HG02852 (cell line): ENCODE measurements around the gene RBMS1.
A peak's percentile ranks its signal among the peaks of the same experiment; 100 is the strongest.

Source experiments
- ATAC-seq: cut with Tn5 transposase; IDR thresholded peaks from one replicate; pipeline ENCODE4 v1.9.1; 2021; ENCODE audit warnings: mild to moderate bottlenecking, moderate library complexity; ENCODE audit not compliant: unreplicated experiment

The RBMS1 gene

DNA sequence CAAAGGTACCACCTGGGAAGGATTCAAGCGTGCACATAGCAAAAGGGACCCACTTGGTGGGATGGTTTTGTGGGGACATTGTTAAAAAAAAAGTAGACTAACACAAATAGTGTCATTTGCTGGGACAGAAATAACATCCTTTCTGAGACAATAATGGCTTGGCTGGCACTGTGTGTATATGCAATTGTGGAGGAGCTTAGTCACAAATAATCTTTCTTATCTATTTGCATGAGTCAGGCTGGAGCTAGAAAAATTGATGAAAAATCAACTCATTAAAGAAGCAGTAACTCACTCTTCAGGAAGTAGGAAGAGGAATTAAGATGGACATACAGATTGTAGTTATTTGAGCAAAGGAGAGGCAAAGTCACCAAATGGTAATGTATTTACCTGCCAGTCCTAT lies 264.0 kb downstream of the RBMS1 start:
- no peak for ATAC-seq

- no peak for ATAC-seq
Measured at GRCh38 chr2:160228141-160228917, 265.3 kb downstream of the RBMS1 start.

DNA sequence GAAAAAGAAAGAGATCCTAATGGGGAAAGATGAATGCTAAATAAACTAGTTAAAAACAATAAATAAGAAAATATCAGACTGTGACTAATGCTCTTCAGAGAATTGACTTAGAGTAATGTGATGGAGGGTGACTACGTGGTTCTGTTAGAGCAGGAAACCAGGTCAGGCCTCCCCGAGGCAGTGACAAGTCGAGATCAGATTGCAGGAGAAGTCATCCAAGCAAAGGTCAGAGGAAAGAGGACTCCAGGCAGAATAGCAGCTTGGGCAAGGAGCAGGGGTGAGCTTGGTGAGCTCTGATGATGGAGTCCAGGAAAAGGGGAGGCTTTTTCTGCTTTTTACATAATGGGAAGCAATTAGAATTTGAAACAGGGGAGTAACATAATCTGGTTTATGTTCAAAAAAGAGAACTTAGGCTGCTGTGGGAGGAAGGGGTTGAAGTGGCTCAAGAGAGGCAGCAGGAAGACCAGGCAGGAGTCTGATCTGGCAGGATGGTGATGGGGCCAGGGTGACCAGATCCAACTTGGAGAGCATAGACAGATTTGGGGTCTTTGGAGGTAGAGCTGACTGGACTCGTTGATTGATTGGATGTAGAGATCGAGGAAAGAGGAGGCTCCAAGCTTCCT lies 266.2 kb downstream of the RBMS1 start:
- no peak for ATAC-seq

DNA sequence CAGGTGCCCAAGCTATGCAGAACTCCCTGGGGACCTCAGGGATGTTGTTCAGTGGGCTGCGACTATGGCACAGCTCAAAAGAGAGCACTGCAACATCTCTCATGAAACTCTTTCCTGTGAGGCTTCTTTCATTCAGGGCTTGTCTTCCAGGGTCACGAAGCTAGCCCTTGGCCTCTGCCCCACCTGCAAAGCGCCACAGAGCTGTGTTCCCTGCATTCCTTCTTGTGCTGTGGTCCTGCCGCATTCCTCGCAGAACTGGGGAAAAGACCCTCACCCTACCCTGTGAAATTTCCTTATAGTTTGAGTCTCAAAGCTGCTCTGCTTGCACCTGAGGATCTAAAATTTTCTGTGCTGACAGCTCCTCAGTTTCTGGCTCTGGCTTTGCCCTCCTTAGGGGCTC lies 267.2 kb downstream of the RBMS1 start:
- no peak for ATAC-seq

GRCh38 chr2:160225722-160226121 lies 267.9 kb downstream of the RBMS1 start:
- ATAC-seq: no peak

DNA sequence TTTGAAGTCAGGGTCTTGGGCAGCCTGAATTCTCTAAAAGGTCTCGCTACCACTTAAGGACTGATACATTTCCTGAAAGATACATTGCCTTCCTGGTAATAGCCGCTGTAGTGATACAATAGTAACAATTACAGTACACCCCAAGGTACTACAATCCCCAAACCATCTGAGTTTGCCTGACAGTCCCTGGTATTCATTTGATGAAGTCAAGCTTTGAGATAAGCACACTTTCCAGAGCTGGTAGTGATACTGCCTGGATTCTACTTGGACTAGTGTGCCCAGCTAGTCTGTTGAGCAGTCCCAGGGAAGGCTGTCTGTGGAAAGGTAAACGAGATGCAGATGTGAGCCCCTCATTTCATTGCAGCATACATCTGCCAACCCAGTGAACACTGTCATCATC lies 269.1 kb downstream of the RBMS1 start:
- peak; percentile 20 for ATAC-seq

DNA sequence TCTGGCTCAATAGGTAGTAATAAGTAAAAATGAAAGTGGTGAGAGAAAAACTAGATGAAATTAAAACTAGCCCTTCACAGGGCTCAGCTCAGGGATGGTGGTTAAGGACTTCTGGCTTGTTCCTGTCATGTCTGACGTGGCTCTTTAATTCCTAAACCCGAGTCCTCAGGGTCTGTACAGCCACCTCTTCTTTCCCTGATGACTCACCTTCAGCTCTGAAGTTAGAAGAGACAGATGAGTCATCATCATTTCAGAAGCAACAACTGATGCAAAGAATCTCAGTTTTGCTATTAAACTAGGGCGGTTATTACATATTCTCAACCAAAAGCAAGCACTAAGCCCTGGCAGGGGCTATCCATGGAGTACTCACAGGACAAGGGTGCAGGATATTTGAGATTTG lies 269.5 kb downstream of the RBMS1 start:
- peak; percentile 94 for ATAC-seq

DNA sequence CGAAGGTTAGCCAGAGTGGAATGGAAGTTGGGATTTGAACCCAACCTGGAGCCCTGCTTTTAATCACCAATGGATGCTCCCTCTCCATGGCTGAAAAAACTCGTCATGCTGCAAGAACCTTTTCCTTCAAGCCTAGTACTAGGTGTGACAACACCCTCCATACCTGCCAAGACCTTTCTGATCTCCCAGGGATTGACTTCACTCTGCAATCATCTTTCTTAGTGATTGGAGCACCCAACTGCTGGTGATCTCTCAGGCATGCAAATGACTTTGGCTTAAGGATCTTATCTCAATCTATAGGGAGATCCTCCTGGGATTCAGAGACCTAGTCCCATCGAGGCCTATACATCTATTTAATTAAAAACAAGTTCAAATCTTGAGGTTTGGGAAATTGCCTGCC lies 270.0 kb downstream of the RBMS1 start:
- ATAC-seq: no peak

DNA sequence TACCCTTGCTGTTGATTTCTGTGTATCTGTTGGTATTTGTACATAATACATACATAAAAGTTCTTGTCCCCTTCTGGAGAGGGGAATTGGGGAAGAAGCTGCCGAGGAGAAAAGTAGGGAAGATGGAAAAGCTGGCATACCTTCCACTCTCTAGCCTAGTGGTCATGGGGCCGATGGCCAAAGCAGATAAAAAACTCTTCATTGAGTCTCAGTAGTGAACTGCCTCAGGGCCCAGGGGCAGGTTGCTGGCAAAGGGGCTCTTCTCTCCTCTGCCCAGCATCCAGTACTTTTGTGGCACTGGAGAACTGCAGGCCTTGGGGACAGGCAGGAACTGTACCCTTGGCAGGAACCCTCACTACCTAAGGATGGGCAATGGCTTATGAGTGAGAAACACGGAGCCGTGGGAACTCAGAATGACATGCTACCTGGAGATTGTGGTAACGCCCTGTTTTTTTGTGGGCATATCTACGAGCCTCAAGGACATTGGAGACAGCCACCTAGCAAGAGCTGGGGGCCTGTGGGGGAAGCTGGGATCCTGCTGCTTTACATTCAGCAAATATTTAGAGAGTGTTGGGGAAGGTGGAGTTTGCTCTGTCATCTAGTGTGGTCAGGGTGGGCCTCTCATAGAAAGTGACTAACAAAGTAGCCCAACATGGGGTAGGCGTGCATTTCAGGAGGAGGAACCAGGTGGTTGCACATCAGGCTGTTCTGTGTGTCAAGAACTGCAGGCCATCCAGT lies 270.9 kb downstream of the RBMS1 start:
- ATAC-seq: no peak
